Glomerular visceral epithelial cell (primary cell): ENCODE data around the gene SKAP1.
"Not testable (repeated sequence)": the region's sequence is repeated elsewhere in the genome, so short reads cannot be mapped to it uniquely, and the experiment has no call there.

Source experiments
- DNase-seq: peaks from one replicate; pipeline ENCODE4 v3.0.0-alpha.2; 2016; ENCODE audit errors: extremely low spot score

SKAP1 gene

DNA sequence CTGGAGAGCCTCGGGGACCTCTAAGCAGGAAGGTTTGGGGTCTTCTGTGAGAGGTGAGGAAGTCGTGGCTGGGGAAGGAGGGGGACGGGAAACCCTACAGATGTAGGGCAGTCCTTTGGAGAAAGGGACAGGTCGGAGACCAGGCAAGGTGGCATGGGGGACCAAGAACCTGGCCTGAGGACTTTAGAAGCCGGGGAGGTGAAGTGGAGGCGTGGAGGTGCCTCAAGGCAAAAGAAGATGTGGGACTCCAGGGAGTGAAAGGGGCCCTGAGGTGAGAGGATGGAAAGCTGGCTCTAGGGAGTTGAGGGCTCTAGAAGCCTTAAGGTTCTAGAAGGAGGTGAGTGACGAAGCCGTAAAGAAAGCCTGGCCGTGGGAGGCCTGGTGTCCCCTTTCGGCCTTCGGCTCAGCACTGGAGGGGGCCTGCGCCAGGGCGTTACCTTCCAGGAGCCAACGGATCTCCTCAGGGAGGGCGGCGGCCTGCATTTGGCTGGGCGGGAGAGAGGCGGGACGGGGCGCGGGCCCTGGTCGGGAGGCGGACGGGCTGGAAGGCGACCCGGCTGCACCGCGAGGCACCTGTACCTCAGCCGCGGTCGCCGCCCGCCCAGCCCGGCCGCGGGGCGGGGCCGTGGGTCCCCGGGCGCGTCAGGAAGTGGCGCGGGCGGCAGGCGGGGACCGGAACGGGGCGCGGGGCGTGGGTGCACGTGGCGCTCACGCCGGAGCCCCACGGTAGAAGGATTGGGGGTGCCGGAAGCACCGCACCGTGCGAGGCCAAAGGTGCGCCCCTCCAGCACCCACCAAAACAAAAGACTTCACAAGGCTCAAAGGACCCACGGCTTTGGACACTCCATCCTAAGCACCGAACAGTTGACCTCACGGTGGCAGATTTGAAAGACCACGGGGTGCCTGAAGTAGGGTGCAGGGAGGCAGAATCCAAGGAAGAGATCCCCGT lies at the start of gene SKAP1:
SKAP1 (minus strand) TSS at position 577 of the 949 bp plus-strand sequence.
- DNase-seq, result no peak

DNA sequence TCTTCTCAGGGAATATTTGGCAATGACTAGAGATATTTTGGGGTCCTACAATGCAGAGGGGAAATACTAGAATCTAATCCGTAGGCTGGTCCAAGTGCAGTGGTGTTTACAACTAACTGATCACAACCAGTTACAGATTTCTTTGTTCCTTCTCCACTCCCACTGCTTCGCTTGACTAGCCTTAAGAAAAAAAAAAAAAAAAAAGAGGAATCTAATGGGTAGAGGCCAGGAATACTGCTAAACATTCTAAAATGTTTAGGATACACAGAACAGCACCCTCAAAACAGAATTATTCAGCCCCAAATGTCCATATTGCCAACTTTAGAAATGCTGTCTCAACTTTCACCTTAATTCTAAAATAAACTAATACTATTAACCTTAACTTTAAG lies 49.0 kb upstream of the SKAP1 start:
- no peak for DNase-seq

DNA sequence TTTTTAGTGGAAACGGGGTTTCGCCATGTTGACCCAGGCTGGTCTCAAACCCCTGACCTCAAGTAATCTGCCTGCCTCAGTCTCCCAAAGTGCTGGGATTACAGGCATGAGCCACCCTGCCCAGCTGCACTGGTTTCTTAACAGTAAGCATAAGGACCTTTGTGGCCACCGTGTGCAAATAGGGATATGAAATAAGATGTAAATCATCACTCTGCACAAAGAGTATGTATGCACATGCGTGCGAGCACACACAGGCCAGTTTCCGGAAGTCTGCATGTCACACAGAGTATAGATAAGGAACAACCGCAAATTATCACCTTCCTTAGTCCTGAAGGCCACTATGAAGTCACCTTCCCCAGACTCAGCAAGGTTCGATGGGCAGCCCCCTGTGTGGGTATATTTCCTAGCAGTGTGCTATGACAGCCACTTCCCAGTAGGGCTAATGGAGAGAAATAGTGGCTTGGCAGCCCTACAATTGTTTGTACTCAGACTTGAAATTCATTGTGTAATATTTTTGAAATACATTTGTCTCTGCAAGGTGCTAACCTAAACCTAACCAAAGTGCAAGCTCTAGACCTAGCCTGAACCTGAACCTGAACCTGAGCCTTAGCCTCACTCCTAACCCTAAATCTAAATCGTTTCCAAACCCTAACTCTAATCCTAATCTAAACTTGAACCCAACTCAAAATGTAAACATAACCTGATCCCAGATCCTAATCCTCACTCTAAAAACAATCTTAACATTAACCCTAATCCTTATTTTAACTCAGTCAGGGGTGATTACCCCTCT lies 48.4 kb upstream of the SKAP1 start:
- DNase-seq, result no peak

DNA sequence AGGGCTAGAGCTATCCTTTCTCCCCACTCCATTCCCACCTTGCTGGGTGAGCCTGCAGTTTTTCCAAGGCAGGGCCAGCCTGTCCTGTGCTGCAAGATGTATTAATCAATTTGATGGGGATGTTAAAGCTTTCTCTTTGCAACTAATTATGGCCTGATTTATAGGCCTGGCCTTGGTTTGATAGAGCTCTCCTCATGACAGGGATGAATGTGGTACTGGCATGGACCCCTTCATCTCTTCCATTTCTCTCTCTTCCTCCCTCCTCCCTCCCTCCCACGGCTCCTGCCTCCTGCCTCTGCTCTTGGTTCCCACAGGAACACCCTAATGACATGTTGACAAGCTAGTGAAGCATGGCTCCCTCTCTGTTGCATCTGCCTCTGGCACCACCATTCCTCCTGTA lies 47.2 kb upstream of the SKAP1 start:
- DNase-seq, result no peak

DNA sequence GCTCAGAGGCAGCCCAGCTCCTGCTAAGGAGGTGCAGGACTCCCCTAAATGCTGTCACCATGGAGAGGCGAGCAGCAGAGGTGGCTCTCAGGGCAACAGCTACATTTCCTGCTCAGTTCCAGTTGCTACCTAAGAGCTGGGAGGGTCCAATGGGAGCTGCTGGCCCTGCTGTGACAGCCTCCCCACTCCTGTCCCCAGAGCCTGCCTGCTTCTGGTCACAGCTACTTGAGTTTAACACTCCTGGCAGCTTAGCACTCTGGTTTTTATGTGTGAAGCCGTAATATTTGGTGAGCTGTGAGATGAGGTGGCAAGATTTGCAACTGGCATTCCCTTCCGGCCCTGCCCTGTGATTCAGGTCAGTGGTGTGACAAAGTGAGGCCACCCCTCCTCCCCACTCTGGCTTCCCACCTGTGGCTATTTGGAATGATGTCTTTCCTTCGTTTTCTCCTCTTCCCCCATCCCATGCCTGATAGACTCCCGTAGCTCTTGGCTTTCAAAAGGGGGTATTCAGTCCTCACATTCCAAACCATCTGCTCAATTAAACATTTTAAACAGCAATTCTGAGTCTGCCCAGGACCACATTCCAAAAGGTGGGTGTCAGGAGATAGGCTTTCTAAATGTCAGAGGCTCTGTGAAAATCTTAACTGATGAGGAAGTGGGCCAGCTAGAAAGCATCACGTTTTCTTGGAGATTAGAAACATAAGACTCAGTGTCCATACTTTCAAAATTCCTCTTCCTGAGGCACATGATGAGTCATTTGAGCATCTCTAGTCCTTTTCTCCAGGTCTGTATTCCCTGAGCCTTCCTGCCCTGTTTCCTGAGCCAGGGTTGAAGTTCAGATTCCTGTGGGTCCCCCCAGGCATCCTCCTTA lies 42.6 kb upstream of the SKAP1 start:
- DNase-seq, result peak; percentile 84

DNA sequence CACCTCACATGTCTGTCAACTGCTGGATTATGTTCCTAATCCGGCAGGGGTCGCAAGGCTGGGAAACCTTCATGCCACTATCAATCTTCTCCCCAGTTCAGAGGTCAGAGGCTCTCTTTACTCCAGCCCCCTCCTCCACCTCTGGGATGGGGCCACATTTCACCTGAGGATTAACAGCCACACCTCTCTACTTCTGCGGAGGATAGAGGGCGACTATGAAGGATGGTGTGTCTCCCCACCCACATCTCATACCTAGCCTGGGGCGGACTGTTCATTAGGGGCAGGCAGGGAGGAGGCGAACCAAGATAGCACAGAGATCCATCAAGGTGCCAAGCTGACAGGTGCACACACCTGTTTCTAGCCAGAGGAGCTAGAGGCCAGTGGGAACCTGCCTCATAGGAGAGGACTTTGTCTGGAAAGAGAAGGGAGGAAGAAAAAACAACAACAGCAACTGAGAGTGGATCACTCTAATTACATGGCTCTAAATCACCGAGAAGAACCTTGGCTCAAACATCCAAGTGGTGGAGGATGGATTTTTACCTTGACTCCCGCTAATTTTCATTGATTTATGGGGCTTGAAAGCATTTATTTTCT lies 41.9 kb upstream of the SKAP1 start:
- no peak for DNase-seq

DNA sequence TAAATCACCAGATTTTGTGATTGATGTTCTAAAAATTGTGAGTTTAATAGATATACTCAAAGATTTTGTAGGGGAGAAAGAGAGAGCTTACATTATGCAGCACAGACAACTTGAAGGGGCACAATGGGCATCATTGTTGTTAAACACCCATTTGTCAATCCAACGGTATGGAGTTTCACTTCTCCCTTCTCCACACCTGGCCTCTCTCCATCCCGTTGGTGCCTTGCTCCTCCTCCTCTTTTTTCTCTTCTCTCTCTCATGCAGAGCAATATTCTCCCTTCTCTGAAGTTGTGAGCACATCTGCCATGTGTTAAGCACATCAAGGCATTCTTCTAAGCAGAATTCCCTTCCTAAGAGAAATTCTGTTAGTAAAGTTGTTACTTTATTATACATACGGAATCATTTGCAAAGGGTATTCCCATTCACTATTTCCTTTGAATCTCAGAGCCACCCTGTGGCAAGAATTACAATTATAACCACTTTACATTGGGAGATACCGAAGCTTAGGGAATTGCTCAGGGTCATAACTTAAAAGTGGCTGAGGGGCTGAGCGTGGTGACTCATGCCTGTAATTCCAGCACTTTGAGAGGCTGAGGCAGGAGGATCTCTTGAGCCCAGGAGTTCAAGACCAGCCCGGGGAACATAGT lies 40.5 kb upstream of the SKAP1 start:
- peak; percentile 30 for DNase-seq

DNA sequence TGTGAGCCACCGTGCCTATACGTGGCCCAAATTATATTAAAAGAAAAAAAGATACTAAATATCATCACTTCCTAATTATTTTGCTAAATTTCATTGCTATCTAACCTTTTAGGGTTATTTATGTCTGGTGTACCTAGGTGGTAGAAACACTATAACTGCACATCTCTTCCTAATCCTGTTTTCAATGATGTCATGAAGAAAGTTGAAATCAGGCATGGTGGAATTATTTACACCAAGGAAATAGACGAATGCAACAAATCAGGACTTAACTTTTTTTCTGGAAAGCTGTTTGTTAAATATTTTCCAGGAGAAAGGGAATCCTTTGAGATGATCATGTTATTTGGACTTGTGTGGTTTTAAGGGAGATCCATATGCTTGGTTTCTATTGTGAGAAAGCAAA lies 39.2 kb upstream of the SKAP1 start:
- DNase-seq, result no peak

DNA sequence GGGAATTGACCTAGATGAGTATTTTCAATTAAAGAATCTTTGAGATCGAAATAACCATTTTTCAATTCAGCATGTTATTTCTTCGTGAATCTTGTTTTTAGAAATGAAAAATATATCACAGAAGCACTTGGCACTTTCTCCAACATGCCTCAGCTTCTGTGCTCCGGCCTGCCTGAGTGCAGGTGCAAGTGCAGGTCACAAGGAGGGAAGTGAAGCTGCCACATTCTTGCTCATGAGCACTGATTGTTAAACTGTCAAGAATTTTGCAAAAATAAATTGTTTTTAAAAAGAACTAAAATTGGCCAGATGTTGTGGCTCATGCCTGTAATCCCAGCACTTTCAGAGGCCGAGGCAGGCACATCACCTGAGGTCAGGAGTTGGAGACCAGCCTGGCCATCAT lies 38.3 kb upstream of the SKAP1 start:
- no peak for DNase-seq

DNA sequence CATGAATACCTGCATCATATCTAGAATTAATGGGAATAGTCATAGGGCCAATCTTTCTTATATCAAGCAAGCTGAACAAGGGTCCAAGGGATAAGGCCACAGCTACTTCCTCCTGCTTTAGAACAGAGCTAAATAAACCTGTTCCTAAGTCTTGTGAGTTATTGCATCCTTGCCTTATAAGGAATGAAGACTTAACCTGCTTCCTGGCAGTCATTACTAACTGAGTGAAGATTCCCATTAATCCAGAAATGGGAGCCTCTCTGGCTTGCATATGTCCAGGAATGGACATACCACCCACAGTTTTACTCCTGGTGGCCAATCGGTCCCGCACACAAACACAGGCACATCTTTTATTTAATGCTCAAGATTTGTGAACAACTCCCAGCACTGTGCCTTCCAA lies 35.9 kb upstream of the SKAP1 start:
- DNase-seq, result no peak

DNA sequence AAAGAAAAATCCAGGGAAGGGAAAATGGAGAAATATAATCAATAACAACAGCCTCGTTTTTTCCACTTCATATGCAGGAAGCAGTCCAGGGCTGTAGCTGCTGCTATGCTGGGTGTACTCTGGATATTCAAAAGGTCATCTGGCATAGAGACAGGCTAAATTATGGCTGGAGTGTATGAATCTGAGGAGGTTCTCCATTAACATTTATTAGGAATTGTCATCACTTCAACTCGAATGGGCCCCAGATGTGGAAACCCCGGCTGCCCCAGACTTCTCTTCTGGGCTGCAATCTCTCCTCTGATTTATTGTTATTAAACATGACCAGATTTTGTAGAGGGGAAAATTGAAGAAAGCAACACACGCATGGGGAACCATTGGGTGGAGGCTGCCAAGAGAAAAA lies 33.5 kb upstream of the SKAP1 start:
- DNase-seq, result no peak

DNA sequence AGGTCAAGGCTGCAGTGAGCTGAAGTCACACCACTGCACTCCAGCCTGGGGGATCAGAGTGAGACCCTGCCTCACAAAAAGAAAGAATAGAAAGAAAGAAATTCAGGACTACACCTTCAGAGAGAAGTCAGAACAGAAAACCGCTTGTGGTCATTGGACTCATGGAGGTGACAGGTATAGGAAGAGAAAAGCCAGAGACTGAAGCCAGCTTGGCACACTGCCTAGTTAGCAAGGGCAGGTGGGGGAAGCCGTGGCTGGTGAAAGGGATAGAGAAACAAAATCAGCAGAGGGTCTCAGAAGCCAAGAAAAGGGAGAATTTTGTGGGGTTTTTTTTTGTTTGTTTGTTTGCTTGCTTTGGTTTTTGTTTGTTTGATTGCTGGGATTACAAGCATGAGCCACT lies 32.9 kb upstream of the SKAP1 start:
- no peak for DNase-seq

DNA sequence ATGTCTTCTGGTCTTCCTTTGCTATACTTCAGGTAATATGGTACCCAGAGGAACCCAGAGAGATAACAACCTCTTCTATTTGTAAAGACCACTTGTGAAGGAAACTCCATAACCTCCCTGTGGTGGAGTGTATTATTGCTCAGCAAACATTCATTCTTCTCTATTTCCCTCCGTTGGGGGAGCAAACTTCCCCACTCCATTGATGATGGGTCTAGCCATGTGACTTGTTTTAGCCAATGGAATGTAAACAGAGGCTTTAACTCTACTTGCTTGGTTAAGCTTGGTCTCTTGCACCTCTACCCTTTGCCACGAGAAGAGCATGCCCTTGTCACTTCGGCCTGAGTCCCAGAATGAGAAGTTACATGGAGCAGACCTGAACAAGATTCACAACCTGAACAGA lies 30.0 kb upstream of the SKAP1 start:
- DNase-seq, result no peak

DNA sequence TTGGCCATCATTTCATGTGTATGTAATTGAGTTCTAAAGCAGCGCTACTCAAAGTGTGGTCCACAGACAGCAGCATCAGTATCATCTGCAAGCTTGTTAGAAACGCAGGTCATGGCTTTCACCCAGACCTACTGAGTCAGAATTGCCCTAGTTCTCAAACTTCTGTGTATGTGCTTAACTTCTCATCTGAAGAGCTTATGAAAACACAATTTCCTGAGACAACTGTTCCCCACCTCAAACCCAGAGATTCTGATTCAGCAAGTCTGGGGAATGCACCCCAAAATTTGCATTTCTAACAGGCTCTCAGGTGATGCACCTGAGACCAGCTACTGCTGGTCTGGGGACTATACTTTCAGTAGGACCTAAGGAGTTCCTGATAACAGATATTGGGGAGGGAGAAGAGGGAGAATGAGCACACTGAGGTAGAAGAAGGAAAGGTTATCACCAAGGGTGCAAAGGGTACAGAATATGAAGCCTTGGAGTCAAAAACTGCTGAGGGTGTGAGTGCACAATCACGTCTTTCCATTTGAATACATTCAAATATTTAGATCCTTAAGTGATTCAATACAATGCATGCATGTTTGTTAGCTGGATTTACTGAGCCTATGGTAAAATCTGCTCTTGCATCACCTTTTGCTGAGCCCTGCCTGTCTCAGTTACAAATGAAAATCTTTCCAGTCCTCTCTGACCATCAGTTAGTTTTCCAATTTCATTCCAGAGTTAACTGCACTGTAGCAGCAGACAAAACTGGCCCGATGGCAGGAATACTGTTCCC lies 29.2 kb upstream of the SKAP1 start:
- DNase-seq, result no peak

DNA sequence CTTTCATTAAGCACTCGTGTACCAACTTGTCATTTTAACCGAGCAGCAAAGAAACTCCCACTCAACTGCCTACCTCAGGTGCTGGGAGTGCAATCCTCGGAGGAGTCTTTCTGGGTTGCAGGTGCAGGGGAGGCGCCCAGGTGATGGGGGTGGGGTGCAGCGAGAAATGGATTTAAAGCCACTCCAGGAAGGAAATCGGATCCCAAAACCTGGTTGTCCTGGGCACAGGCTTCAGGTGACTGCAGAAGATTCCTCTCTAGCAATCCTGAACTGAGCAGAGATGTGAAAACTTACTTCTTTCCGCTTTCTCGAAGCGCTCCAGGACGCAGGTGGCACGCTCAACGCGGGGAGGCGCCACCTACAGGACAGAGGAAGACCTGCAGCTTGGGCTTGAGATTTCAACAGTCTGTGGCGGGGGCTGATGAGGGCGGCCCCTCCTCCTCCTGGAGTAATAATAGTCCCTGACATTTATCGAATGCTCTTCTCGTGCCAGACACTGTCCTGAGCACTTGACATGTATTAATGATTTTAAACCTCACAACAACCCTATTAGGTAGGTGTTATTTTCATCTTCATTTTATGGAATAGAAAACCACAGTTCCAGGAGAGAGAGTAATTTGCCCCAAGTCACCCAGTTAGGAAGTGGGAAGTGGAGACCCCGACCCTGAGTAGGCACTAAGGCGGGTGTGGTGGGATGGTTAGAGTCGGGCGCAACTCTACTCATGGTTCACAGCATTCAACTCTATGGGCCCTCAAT lies 27.2 kb upstream of the SKAP1 start:
- peak; percentile 75 for DNase-seq

DNA sequence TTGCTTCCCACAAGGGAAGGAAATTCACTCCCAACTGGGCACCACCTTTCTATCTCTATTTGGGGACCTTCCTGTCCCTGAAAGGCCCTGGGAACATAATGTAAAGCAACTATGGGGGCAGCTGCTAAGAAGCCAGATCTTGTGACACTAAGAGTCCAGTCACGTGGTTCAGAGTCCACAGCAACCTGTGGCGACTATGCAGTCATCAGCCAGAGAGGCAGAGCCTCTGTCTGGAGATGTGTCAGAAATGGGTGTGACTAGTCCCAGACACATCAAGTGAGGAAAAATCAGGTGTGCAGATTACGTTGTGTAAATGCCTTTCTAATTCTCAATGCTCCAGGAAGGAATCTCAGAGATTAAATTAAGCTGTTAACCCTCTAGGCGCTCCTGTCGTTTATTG lies 26.6 kb upstream of the SKAP1 start:
- peak; percentile 54 for DNase-seq

DNA sequence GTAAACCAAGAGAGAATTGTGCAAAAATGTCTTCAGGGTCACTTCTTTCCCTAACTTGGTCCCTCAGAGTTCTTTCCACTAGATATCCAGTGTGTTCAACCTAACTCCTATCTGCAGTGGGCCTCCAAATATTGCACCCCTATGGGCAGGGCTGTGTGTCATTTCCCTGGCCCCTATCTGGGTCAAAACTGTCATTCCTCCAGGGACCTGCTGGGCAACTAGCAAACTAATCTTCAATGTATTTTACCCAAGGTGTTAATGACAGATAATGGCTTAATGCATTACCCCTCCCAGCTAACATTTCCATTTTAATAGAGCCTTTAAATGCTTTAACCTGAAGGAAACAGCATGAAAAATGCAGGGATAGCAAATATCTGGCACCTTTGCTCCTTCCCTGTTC lies 25.8 kb upstream of the SKAP1 start:
- no peak for DNase-seq

DNA sequence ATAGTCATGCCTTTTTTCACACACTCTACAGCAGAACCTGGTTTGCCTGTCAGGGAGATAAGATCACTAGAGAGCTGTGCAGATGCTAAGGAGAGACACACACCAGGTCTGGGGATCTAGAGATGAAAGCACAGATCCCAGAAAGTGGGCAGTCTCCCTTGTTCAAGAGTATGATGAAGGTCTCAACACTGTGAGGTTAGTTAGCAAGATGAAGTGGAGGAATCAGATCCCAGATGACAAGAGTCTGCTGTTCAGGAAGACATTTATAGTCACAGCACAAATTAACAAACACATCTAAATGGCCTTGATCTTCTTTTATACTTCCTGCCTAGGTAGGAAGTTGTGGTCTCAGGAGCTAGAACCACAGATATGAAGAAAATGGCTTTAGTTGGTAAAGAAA lies 23.4 kb upstream of the SKAP1 start:
- DNase-seq, result no peak

DNA sequence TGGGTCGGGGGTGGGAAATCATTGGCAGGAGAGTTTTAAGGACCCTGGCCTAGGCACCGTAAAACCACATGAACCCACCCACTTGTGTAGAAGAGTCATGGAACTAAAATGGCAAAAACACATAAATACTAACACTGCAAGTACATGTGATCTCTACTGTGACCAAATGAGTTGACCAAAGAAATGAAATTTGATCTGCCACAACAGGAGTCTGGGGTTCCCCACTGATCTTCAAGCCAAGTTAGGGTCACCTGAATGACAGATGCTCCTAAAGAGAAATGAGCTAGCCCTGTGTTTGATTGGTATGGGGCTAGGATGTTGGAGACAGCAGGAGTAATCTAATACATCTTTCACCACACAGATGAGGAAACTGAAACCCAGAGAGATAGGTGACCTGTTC lies 21.5 kb upstream of the SKAP1 start:
- DNase-seq, result no peak

DNA sequence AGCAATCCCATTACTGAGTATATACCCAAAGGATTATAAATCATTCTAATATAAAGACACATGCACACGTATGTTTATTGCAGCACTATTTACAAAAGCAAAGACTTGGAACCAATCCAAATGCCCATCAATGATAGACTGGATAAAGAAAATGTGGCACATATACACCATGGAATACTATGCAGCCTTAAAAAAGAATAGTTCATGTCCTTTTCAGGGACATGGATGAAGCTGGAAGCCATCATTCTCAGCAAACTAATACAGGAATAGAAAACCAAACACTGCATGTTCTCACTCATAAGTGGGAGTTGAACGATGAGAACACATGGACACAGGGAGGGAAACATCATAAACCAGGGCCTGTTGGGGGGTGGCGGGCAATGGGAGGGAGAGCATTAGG lies 19.3 kb upstream of the SKAP1 start:
- DNase-seq, result not testable (repeated sequence)
